Measurements from ENCODE around the gene KLRC1. TPM values are rescaled to one million over a fixed set of nuclear protein-coding genes. Genes with fewer than 3 reads are reported as not detected.

KLRC1 gene
- total and polyA plus RNA-seq, 2 of the 13 experiments (the other 11 are each of a cell fraction or from before 2014, with no cell fraction given): not detected

DNA sequence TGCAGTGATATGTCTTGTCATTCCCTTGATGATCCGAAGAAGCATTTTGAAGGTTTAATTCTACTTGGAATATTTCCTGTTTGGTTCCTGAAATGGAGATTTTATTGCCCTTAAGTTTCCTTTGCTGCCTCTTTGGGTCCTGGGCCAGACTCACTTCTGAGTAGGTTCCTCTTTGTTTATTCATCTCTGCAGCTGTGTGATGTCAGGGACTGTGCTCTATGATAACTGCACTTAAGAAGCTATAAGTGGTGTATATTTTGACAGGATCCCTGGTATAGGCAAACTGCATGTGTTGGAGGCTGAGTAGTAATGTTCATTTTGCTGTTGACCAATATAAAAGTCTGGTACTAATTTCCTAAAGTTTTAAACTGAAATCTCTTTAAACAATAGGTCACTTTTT, 43.8 kb downstream of the KLRC1 start, which contains the start of gene KLRC4:
TSS of gene KLRC4 (minus strand) at position 366 of the 400 bp plus-strand sequence. CDS start at position 184, 182 bp downstream.
- Histone ChIP-seq H3K9ac (ENCODE audit: insufficient read depth, low read depth, low read length) (no peak within 1 kb of the TSS), H3K27me3 (ENCODE audit: control insufficient read depth in 1 of 2, insufficient read depth in 2 of 2, low read length in 2 of 2) (no peaks in the 10 kb centered on the region), H3K4me1 (ENCODE audit: insufficient read depth, low read length) (no peaks in the 10 kb centered on the region), H3K36me3 (replicated peaks in 1 of 2; ENCODE audit: control insufficient read depth in 1 of 2, insufficient read depth in 2 of 2, low read length in 2 of 2) (no peaks in the 10 kb centered on the region), H3K79me2 (ENCODE audit: insufficient read depth, low read length) (no peaks in the 10 kb centered on the region), H2AFZ (ENCODE audit: low read length) (no peak within 1 kb of the TSS), H3K9me3 (ENCODE audit: low read length) (no peaks in the 10 kb centered on the region), H3K27ac (ENCODE audit: extremely low read length, insufficient read depth, low read length) (no peak within 1 kb of the TSS), H3K4me3 (replicated peaks in 1 of 3; ENCODE audit: insufficient read depth in 1 of 3, low read depth in 2 of 3, low read length in 3 of 3) (no peak within 1 kb of the TSS), H3K4me2 (ENCODE audit: low read depth, low read length) (no peak within 1 kb of the TSS), H4K20me1 (ENCODE audit: insufficient read depth, low read length) (no peaks in the 10 kb centered on the region)
- ChIA-PET POLR2A (no interaction called here), CTCF (ENCODE audit: low intra/inter-chr PET ratio, low total read pairs) (no interaction called here)
- in situ Hi-C loops (cut with HindIII; ENCODE audit: extremely low pct_ligation_motif_present, low pct_unique_long_range_greater_than_20kb): no loop called here
- no TSS peak for BruUV-seq (replicated peaks)
- intact Hi-C loops (cut with micrococcal nuclease; ENCODE audit: unreplicated experiment): no loop called here
- no peak for ATAC-seq
- FAIRE-seq: no peak
- no peak for DNase-seq (ENCODE audit: low spot score)
- WGBS (ENCODE audit: low lambda C conversion rate): 0% methylated on average over 1 of the region's 1 CpG
- no peak for TF ChIP-seq HNRNPL (IDR thresholded peaks at IDR 0.05; ENCODE audit: low read depth, low read length)
- TF ChIP-seq CBX1 (IDR thresholded peaks at IDR 0.05; ENCODE audit: low read depth): no peak
- TF ChIP-seq KLF16 (CRISPR knock-in tag; IDR thresholded peaks at IDR 0.05): no peak
- no peak for TF ChIP-seq PHB2 (IDR thresholded peaks at IDR 0.05; ENCODE audit: partially characterized antibody)
- no peak for TF ChIP-seq ZNF7 (CRISPR knock-in tag; IDR thresholded peaks at IDR 0.05)
- TF ChIP-seq, protein P1, sequence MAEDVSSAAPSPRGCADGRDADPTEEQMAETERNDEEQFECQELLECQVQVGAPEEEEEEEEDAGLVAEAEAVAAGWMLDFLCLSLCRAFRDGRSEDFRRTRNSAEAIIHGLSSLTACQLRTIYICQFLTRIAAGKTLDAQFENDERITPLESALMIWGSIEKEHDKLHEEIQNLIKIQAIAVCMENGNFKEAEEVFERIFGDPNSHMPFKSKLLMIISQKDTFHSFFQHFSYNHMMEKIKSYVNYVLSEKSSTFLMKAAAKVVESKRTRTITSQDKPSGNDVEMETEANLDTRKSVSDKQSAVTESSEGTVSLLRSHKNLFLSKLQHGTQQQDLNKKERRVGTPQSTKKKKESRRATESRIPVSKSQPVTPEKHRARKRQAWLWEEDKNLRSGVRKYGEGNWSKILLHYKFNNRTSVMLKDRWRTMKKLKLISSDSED (CRISPR knock-in tag; IDR thresholded peaks at IDR 0.05): no peak
- TF ChIP-seq TRIM24 (CRISPR knock-in tag; IDR thresholded peaks at IDR 0.05): no peak
- no peak for TF ChIP-seq ZNF431 (CRISPR knock-in tag; IDR thresholded peaks at IDR 0.05; ENCODE audit: borderline replicate concordance, low read depth)
- no peak for TF ChIP-seq TP53 (CRISPR knock-in tag; conservative IDR thresholded peaks at IDR 0.05)
- TF ChIP-seq NCOA2 (CRISPR knock-in tag; IDR thresholded peaks at IDR 0.05): no peak
- no peak for TF ChIP-seq ZFP90 (CRISPR knock-in tag; IDR thresholded peaks at IDR 0.05; ENCODE audit: borderline replicate concordance)
- no peak for TF ChIP-seq MIXL1 (CRISPR knock-in tag; IDR thresholded peaks at IDR 0.05)
- TF ChIP-seq REL (CRISPR knock-in tag; conservative IDR thresholded peaks at IDR 0.05): no peak
- TF ChIP-seq DPF2 (CRISPR knock-in tag; IDR thresholded peaks at IDR 0.05; ENCODE audit: borderline replicate concordance, low read depth): no peak
- no peak for TF ChIP-seq TGIF2 (CRISPR knock-in tag; IDR thresholded peaks at IDR 0.05)
- TF ChIP-seq, protein P2, sequence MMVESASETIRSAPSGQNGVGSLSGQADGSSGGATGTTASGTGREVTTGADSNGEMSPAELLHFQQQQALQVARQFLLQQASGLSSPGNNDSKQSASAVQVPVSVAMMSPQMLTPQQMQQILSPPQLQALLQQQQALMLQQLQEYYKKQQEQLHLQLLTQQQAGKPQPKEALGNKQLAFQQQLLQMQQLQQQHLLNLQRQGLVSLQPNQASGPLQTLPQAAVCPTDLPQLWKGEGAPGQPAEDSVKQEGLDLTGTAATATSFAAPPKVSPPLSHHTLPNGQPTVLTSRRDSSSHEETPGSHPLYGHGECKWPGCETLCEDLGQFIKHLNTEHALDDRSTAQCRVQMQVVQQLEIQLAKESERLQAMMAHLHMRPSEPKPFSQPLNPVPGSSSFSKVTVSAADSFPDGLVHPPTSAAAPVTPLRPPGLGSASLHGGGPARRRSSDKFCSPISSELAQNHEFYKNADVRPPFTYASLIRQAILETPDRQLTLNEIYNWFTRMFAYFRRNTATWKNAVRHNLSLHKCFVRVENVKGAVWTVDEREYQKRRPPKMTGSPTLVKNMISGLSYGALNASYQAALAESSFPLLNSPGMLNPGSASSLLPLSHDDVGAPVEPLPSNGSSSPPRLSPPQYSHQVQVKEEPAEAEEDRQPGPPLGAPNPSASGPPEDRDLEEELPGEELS (CRISPR knock-in tag; IDR thresholded peaks at IDR 0.05): no peak
- TF ChIP-seq, protein P3, sequence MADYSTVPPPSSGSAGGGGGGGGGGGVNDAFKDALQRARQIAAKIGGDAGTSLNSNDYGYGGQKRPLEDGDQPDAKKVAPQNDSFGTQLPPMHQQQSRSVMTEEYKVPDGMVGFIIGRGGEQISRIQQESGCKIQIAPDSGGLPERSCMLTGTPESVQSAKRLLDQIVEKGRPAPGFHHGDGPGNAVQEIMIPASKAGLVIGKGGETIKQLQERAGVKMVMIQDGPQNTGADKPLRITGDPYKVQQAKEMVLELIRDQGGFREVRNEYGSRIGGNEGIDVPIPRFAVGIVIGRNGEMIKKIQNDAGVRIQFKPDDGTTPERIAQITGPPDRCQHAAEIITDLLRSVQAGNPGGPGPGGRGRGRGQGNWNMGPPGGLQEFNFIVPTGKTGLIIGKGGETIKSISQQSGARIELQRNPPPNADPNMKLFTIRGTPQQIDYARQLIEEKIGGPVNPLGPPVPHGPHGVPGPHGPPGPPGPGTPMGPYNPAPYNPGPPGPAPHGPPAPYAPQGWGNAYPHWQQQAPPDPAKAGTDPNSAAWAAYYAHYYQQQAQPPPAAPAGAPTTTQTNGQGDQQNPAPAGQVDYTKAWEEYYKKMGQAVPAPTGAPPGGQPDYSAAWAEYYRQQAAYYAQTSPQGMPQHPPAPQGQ (CRISPR knock-in tag; IDR thresholded peaks at IDR 0.05; ENCODE audit: borderline replicate concordance): no peak
- TF ChIP-seq SKI (IDR thresholded peaks at IDR 0.05; ENCODE audit: partially characterized antibody): no peak
